Measurements from ENCODE around the gene SH3RF2. TPM values are rescaled to one million over a fixed set of nuclear protein-coding genes. Genes with fewer than 3 reads are reported as not detected.

The SH3RF2 gene
- total RNA-seq, 1 donor from 2014 or later: 0.36 TPM

GRCh38 chr5:146073239-146073900 is 137.0 kb downstream of the SH3RF2 start:
- H3K79me2 ChIP-seq (ENCODE audit: low read depth): no peaks in the 10 kb centered on the region
- no peaks in the 10 kb centered on the region for H3F3A ChIP-seq (ENCODE audit: low read depth)
- H3K36me3 Mint-ChIP-seq: no peaks in the 10 kb centered on the region
- H3K27me3 Mint-ChIP-seq (ENCODE audit: insufficient read depth, low read depth): peaks cover 3% of the 10 kb centered on the region
- H3K4me2 ChIP-seq: no peak overlapping the region
- peak overlapping the region; percentile 69 for H2AFZ ChIP-seq (replicated peaks)
- H3K27me3 ChIP-seq: peaks cover 5% of the 10 kb centered on the region
- no peaks in the 10 kb centered on the region for H3K36me3 ChIP-seq
- H3K4me1 ChIP-seq: peaks cover 24% of the 10 kb centered on the region
- no peaks in the 10 kb centered on the region for H3K9me3 ChIP-seq (ENCODE audit: low read depth)
- no peak overlapping the region for H3K27ac ChIP-seq
- H3K4me3 ChIP-seq: no peak overlapping the region
- no peak overlapping the region for H3K4me3 Mint-ChIP-seq
- DNase-seq (ENCODE audit: low spot score): no peak
- H3K9me3 Mint-ChIP-seq: no peaks in the 10 kb centered on the region
- H4K20me1 ChIP-seq (ENCODE audit: low read depth): no peaks in the 10 kb centered on the region
- TF ChIP-seq CTCF (IDR thresholded peaks at IDR 0.05) (no peak), EZH2 (IDR thresholded peaks at IDR 0.05) (no peak), EZH2phosphoT487 (IDR thresholded peaks at IDR 0.05) (no peak)
- H3K4me1 Mint-ChIP-seq: peaks cover 6% of the 10 kb centered on the region
- H3K27ac Mint-ChIP-seq: no peak overlapping the region
- H3K9ac ChIP-seq: no peak overlapping the region

- Mint-ChIP-seq H3K27me3 (ENCODE audit: insufficient read depth, low read depth) (peaks cover 9% of the 10 kb centered on the region), H3K4me3 (no peak overlapping the region), H3K9me3 (no peaks in the 10 kb centered on the region), H3K27ac (no peak overlapping the region), H3K4me1 (peaks cover 6% of the 10 kb centered on the region), H3K36me3 (no peaks in the 10 kb centered on the region)
- Histone ChIP-seq H3F3A (ENCODE audit: low read depth) (no peaks in the 10 kb centered on the region), H4K20me1 (ENCODE audit: low read depth) (no peaks in the 10 kb centered on the region), H3K27ac (no peak overlapping the region), H3K9me3 (ENCODE audit: low read depth) (no peaks in the 10 kb centered on the region), H3K27me3 (peaks cover 5% of the 10 kb centered on the region), H3K4me1 (peaks cover 24% of the 10 kb centered on the region), H3K9ac (no peak overlapping the region), H2AFZ (replicated peaks) (no peak overlapping the region), H3K4me2 (peak overlapping the region; percentile 50), H3K79me2 (ENCODE audit: low read depth) (no peaks in the 10 kb centered on the region), H3K4me3 (no peak overlapping the region), H3K36me3 (no peaks in the 10 kb centered on the region)
- DNase-seq (ENCODE audit: low spot score): peak; percentile 10
- no peak for TF ChIP-seq EZH2 (IDR thresholded peaks at IDR 0.05)
- TF ChIP-seq EZH2phosphoT487 (IDR thresholded peaks at IDR 0.05): no peak
- no peak for TF ChIP-seq CTCF (IDR thresholded peaks at IDR 0.05)
These were observed 139.7 kb downstream of the SH3RF2 start for GRCh38 chr5:146076028-146076427.

DNA sequence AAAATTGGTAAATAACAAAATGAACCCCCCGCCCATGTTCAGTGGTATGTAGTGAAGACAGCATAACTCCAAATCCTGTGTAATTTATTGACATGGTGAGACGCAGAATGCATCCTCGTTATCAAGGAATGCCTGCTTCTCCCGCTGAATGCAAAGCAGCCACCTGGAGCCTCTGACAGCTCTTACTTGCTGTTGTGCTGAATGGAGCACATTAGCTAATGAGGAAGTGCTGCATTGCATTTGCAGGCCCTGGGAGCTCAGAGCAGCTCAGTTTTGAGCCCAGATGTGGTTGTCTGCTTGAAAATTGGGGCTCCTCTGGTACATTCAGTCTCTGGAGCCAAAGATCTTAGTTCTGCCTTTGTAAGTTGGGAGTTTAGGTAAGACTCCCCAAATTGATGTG is 140.1 kb downstream of the SH3RF2 start:
- Histone ChIP-seq H3K36me3 (no peaks in the 10 kb centered on the region), H3F3A (ENCODE audit: low read depth) (no peaks in the 10 kb centered on the region), H4K20me1 (ENCODE audit: low read depth) (no peaks in the 10 kb centered on the region), H3K27me3 (peaks cover 5% of the 10 kb centered on the region), H3K4me3 (no peak overlapping the region), H2AFZ (replicated peaks) (peak overlapping the region; percentile 63), H3K79me2 (ENCODE audit: low read depth) (no peaks in the 10 kb centered on the region), H3K4me1 (peaks cover 24% of the 10 kb centered on the region), H3K9ac (no peak overlapping the region), H3K27ac (no peak overlapping the region), H3K4me2 (peak overlapping the region; percentile 50), H3K9me3 (ENCODE audit: low read depth) (no peaks in the 10 kb centered on the region)
- peak; percentile 60 for DNase-seq (ENCODE audit: low spot score)
- H3K4me3 Mint-ChIP-seq: no peak overlapping the region
- H3K4me1 Mint-ChIP-seq: peaks cover 6% of the 10 kb centered on the region
- H3K9me3 Mint-ChIP-seq: no peaks in the 10 kb centered on the region
- no peaks in the 10 kb centered on the region for H3K36me3 Mint-ChIP-seq
- peaks cover 9% of the 10 kb centered on the region for H3K27me3 Mint-ChIP-seq (ENCODE audit: insufficient read depth, low read depth)
- no peak overlapping the region for H3K27ac Mint-ChIP-seq
- TF ChIP-seq CTCF (IDR thresholded peaks at IDR 0.05) (no peak), EZH2phosphoT487 (IDR thresholded peaks at IDR 0.05) (no peak), EZH2 (IDR thresholded peaks at IDR 0.05) (no peak)

All from neural progenitor cell (in vitro differentiated cells).